PC-9 (cell line): Measurements from ENCODE around the gene IGF2R. TPM values are rescaled to one million over a fixed set of nuclear protein-coding genes. Genes with fewer than 3 reads are reported as not detected.

Experiments used
- BruUV-seq: library from RNA; stranded (reverse); fragments of 400-500 nt; replicated peaks from 2 replicates; lab custom pipeline; 2021; lab: Mats Ljungman, UMichigan
- CTCF ChIA-PET: fragments of 300-600 bp; sonication (Branson Sonifier 250); formaldehyde crosslinking; loops from one replicate; lab custom pipeline; 2022; ENCODE audit warnings: antibody characterized with exemption; lab: Charles Lee
- POLR2A ChIA-PET: fragments of 300-600 bp; sonication (Branson Sonifier 250); formaldehyde crosslinking; loops from one replicate; lab custom pipeline; 2022; ENCODE audit warnings: antibody characterized with exemption; ENCODE audit not compliant: unreplicated experiment; lab: Charles Lee
- DNase-seq, 2 experiments: peaks; one replicate each; pipeline versions ENCODE4 v3.0.0 to v3.0.0-alpha.2; 2015 to 2022; ENCODE audit warnings: mixed read lengths in 1 of 2
- H2AFZ ChIP-seq: fragments of 200-600 bp; sonication (generic); 2 replicates; pipeline ENCODE4 v1.8.1; 2017; ENCODE audit warnings: antibody characterized with exemption
- H3F3A ChIP-seq: fragments of 200-600 bp; sonication (generic); 2 replicates; pipeline ENCODE4 v1.8.1; 2017; ENCODE audit warnings: antibody characterized with exemption, mild to moderate bottlenecking, low read depth; ENCODE audit not compliant: insufficient read depth
- H3K27ac ChIP-seq: fragments of 200-600 bp; sonication (generic); 2 replicates; pipeline ENCODE4 v1.6.1; 2016; ENCODE audit warnings: mixed run types
- H3K27me3 ChIP-seq: fragments of 200-600 bp; sonication (generic); 2 replicates; pipeline ENCODE4 v1.6.1; 2016; ENCODE audit warnings: low read depth, mixed run types; ENCODE audit not compliant: insufficient read depth
- H3K36me3 ChIP-seq: fragments of 200-600 bp; sonication (generic); 2 replicates; pipeline ENCODE4 v1.6.1; 2016; ENCODE audit warnings: low read depth, mixed run types
- H3K4me1 ChIP-seq: fragments of 200-600 bp; sonication (generic); replicated peaks from 2 replicates; pipeline ENCODE4 v1.6.1; 2016; ENCODE audit warnings: mixed run types; ENCODE audit not compliant: insufficient read depth
- H3K4me2 ChIP-seq: fragments of 200-600 bp; sonication (generic); 2 replicates; pipeline ENCODE4 v1.6.1; 2017; ENCODE audit warnings: mixed run types
- H3K4me3 ChIP-seq: fragments of 200-600 bp; sonication (generic); 2 replicates; pipeline ENCODE4 v1.6.1; 2016; ENCODE audit warnings: mixed run types
- H3K79me2 ChIP-seq: fragments of 200-600 bp; sonication (generic); 2 replicates; pipeline ENCODE4 v1.6.1; 2017; ENCODE audit warnings: low read depth, mixed run types
- H3K9me2 ChIP-seq: fragments of 200-600 bp; sonication (generic); 2 replicates; pipeline ENCODE4 v1.8.1; 2017; ENCODE audit warnings: mild to moderate bottlenecking; ENCODE audit not compliant: insufficient read depth
- H3K9me3 ChIP-seq: fragments of 200-600 bp; sonication (generic); 2 replicates; pipeline ENCODE4 v1.8.1; 2016; ENCODE audit warnings: low read depth; ENCODE audit not compliant: insufficient read depth
- H4K20me1 ChIP-seq: fragments of 200-600 bp; sonication (generic); 2 replicates; pipeline ENCODE4 v1.8.1; 2017; ENCODE audit not compliant: insufficient read depth
- EZH2 ChIP-seq: fragments of 200-600 bp; sonication (generic); IDR thresholded peaks from 2 replicates; pipeline ENCODE4 v1.8.0; 2017; ENCODE audit warnings: antibody characterized with exemption, low read depth
- intact Hi-C: fragments of 100-400 bp; cut with micrococcal nuclease; formaldehyde crosslinking; loops from one replicate; pipeline ENCODE4 v1.10.0; 2022; ENCODE audit not compliant: unreplicated experiment
- total RNA-seq: library from RNA; stranded (reverse); gene quantifications from 2 replicates; pipeline ENCODE4 v1.2.3, GENCODE V29; 2021
- TF ChIP-seq, protein P1 (sequence below): fragments of 200-600 bp; sonication (generic); conservative IDR thresholded peaks from 2 replicates; pipeline ENCODE4 v1.6.1; 2017; ENCODE audit warnings: mixed run types, antibody characterized with exemption, mild to moderate bottlenecking, moderate library complexity

The IGF2R gene
- total RNA-seq, 1 experiment from 2014 or later = 53.1 TPM

DNA sequence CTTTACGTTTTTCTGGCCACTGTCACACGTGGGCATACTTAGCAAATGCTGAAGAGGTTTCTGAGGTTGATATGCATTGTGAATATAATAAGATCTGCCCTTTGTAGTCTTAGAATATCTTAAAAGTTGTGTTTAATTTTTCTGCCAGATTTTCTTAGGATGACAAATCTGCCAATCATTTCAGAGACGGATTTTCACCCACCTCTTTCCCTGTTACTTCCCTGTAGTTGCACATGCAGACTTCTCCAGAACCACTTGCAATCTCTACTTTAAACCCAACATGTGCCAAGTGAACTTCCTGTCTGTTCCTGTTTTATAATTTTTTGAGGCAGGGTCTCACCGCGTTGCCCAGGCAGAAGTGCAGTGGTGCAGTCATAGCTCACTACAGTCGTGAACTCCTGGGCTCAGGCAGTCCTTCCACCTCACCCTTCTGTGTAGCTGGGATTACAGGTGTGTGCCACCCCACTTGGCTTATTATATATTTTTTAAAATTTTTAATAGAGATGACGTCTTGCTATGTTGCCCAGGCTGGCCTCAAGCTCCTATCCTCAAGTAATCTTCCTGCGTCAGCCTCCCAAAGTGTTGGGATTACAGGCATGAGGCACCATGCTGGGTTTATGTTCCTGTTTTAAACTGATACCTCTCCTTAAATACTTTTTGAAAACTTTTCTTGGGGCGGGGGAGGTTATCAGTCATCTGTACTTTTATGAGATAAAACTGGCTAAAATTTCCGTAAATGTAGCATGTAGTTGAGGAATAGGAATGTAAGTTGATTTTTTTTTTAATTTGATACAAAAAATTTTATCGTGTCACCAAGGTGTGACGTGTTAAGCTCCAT lies 2.7 kb downstream of the IGF2R start:
- intact Hi-C loops = loop anchor here (5.0 to 10.0 kb wide), 2 partner anchors 66 to 187 kb away; partner anchors contain the start of gene TCP1

DNA sequence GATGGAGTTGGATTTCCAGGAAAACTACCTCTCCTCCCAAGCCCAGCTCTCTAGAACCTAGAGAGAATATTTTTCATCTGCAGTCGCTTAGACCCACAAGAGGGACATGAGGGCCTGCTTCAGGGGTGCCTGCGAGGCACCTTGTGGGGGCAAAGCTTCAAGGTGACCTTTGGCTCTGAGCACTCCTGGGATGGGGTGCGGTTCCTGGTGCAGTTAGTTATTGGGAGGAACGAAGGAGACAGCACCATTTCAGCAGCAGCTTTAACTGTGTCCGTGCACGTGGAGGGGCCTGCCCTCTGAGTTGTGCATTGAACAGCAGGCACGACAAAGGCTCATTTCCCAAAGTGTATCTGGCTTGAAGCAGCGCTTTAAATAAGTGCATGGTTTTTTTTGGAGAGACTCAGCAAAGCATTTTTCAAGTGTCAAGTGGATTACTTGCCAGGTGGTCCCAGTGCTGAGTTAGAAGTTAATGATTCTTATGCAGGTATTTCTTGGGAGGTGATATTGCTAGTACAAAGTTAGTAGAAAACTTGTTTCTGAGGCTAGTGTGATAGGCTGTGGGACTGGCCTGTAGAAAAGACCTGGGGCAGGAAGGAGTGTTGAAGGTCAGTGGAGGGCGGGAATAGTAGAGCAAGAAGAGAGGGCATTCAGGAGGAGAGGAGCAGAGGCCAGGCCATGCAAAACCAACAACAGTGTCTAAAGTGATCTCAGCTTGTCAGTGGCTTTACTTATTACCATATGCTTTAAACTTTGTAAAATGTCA lies 3.8 kb downstream of the IGF2R start:
- ChIA-PET CTCF (no interaction called here), POLR2A (no interaction called here)
- Histone ChIP-seq H3K9me2 (no peaks in the 10 kb centered on the region), H3K4me3 (no peak overlapping the region), H2AFZ (no peak overlapping the region), H3K4me1 (peaks cover 48% of the 10 kb centered on the region), H3K4me2 (no peak overlapping the region), H3K27me3 (no peaks in the 10 kb centered on the region), H4K20me1 (peaks cover 28% of the 10 kb centered on the region), H3F3A (peaks cover 19% of the 10 kb centered on the region; the same call in 1 of the 2 replicates), H3K27ac (no peak overlapping the region), H3K79me2 (peaks cover 82% of the 10 kb centered on the region), H3K9me3 (no peaks in the 10 kb centered on the region), H3K36me3 (no peaks in the 10 kb centered on the region)
- no TSS peak for BruUV-seq
- TF ChIP-seq, protein P1, sequence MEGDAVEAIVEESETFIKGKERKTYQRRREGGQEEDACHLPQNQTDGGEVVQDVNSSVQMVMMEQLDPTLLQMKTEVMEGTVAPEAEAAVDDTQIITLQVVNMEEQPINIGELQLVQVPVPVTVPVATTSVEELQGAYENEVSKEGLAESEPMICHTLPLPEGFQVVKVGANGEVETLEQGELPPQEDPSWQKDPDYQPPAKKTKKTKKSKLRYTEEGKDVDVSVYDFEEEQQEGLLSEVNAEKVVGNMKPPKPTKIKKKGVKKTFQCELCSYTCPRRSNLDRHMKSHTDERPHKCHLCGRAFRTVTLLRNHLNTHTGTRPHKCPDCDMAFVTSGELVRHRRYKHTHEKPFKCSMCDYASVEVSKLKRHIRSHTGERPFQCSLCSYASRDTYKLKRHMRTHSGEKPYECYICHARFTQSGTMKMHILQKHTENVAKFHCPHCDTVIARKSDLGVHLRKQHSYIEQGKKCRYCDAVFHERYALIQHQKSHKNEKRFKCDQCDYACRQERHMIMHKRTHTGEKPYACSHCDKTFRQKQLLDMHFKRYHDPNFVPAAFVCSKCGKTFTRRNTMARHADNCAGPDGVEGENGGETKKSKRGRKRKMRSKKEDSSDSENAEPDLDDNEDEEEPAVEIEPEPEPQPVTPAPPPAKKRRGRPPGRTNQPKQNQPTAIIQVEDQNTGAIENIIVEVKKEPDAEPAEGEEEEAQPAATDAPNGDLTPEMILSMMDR = no peak
- no peak for TF ChIP-seq EZH2
- intact Hi-C loops = loop anchor here (5.0 to 10.0 kb wide), 2 partner anchors 65 to 188 kb away; partner anchors contain the start of gene TCP1
- DNase-seq = no peak

More for the DNA sequence above, 2.7 kb downstream of the IGF2R start:
- no peaks in the 10 kb centered on the region for H3K27me3 ChIP-seq
- no peaks in the 10 kb centered on the region for H3K9me3 ChIP-seq
- ChIA-PET POLR2A (no interaction called here), CTCF (no interaction called here)
- no peak for DNase-seq
- no peaks in the 10 kb centered on the region for H3K9me2 ChIP-seq
- H3K4me1 ChIP-seq = peaks cover 36% of the 10 kb centered on the region
- TF ChIP-seq, protein P1 = no peak
- peaks cover 71% of the 10 kb centered on the region for H3K79me2 ChIP-seq
- H4K20me1 ChIP-seq = peaks cover 16% of the 10 kb centered on the region
- H3K4me2 ChIP-seq = no peak overlapping the region; the same call in 1 of the 2 replicates
- H3K27ac ChIP-seq = no peak overlapping the region
- no TSS peak for BruUV-seq
- no peak overlapping the region for H3K4me3 ChIP-seq
- H3K36me3 ChIP-seq = no peaks in the 10 kb centered on the region
- H3F3A ChIP-seq = peaks cover 19% of the 10 kb centered on the region; the same call in 1 of the 2 replicates
- no peak overlapping the region for H2AFZ ChIP-seq

DNA sequence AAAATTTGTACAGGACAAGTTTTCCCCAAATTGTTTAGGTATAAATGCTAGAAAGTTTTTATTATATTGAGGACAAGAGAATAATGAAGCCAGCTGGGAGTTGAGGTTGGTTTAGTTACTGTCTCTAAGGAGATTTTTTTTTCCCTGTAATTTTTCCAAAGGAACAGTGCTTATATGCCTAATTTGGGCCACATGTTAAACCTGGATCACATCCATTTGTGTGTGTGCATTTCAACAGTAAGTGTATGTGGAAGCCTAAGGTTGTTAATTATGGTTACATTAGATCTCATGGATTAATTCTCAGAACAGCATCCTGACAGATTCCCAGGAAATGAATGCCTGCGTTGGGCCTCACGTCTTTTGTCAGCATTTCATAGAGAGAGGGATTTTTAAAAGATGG lies 4.5 kb downstream of the IGF2R start:
- no peak overlapping the region for H2AFZ ChIP-seq
- H3K27me3 ChIP-seq = no peaks in the 10 kb centered on the region
- no peak for TF ChIP-seq EZH2
- TF ChIP-seq, protein P1 = no peak
- peaks cover 89% of the 10 kb centered on the region for H3K79me2 ChIP-seq
- CTCF ChIA-PET = no interaction called here
- H3K9me2 ChIP-seq = no peaks in the 10 kb centered on the region
- H4K20me1 ChIP-seq = peaks cover 34% of the 10 kb centered on the region
- H3K4me1 ChIP-seq = peaks cover 49% of the 10 kb centered on the region
- H3K9me3 ChIP-seq = no peaks in the 10 kb centered on the region
- peaks cover 24% of the 10 kb centered on the region; the same call in 1 of the 2 replicates for H3F3A ChIP-seq
- H3K4me2 ChIP-seq = peak overlapping the region; percentile 32
- POLR2A ChIA-PET = no interaction called here
- intact Hi-C loops = loop anchor here (5.0 to 10.0 kb wide), 2 partner anchors 64 to 189 kb away; partner anchors contain the start of gene TCP1
- H3K36me3 ChIP-seq = no peaks in the 10 kb centered on the region
- BruUV-seq = no TSS peak
- no peak overlapping the region for H3K4me3 ChIP-seq
- no peak for DNase-seq
- peak overlapping the region; percentile 45 for H3K27ac ChIP-seq
